Measurements from ENCODE around the gene ST8SIA1.
"Not testable (repeated sequence)": the region's sequence is repeated elsewhere in the genome, so short reads cannot be mapped to it uniquely, and the experiment has no call there.

ST8SIA1 gene

DNA sequence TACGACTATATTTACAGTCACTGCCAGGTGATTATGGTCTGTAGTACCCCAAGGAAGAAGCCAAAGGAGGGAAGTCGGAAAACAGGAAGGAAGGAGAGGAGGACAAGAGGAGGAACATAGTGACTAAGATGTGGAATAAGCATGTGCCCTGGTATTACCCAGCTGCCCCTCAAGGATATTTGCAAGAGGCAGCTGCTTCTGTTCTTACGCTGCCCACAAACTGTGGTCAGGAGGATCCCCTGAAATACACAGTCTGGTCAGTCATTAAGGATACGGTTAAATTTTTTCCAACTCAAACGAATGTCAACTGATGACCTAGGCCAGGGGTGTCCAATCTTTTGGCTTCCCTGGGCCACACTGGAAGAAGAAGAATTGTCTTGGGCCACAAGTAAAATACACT, 162.0 kb downstream of the ST8SIA1 start:
- TF ChIP-seq, protein P1, sequence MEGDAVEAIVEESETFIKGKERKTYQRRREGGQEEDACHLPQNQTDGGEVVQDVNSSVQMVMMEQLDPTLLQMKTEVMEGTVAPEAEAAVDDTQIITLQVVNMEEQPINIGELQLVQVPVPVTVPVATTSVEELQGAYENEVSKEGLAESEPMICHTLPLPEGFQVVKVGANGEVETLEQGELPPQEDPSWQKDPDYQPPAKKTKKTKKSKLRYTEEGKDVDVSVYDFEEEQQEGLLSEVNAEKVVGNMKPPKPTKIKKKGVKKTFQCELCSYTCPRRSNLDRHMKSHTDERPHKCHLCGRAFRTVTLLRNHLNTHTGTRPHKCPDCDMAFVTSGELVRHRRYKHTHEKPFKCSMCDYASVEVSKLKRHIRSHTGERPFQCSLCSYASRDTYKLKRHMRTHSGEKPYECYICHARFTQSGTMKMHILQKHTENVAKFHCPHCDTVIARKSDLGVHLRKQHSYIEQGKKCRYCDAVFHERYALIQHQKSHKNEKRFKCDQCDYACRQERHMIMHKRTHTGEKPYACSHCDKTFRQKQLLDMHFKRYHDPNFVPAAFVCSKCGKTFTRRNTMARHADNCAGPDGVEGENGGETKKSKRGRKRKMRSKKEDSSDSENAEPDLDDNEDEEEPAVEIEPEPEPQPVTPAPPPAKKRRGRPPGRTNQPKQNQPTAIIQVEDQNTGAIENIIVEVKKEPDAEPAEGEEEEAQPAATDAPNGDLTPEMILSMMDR (IDR thresholded peaks at IDR 0.05; ENCODE audit: control insufficient read depth, insufficient read depth, low read depth, low read length, missing control alignments) = no peak
- H3K4me3 ChIP-seq (ENCODE audit: control insufficient read depth, low read depth, low read length) = no peak overlapping the region
- no peak for DNase-seq (ENCODE audit: low read depth)

DNA sequence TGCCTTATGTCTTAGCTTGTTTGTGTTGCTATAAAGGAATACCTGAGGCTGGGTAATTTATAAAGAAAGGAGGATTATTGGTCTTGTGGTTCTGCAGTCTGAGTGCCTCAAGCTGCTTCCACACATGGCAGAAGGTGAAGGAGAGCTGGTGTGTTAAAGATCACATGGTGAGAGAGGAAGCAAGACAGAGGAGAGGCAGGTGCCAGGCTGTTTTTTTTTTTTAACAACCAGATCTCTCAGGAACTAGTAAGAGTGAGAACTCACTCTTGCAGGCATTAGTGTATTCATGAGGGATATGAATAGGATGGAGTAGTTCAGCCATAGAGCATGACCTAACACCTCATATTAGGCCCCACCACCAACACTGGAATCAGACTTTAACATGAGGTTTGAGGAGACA, 165.1 kb downstream of the ST8SIA1 start:
- no peak for DNase-seq (ENCODE audit: low read depth)
- H3K4me3 ChIP-seq (ENCODE audit: control insufficient read depth, low read depth, low read length) = no peak overlapping the region
- TF ChIP-seq, protein P1 (IDR thresholded peaks at IDR 0.05; ENCODE audit: control insufficient read depth, insufficient read depth, low read depth, low read length, missing control alignments) = no peak

DNA sequence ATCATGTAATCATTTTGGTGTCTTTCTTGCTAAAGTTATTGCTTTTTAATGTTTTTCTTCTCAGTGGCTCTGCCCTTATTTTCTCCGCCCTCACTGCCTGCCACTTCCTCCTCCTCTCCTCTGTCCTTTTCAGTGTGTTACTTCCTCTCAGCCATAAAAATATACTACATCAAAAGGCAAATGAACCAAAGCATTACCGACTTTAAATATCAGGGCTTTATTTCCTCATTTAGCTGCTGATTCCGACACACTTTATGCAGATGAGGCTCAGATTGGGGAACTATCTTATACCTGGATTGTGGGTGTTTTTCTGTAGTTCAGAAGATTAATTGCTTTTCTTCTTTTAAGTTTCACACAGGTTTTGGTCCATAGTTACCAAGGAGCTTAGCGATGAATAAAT, 170.4 kb downstream of the ST8SIA1 start:
- DNase-seq (ENCODE audit: low read depth) = no peak
- TF ChIP-seq, protein P1 (IDR thresholded peaks at IDR 0.05; ENCODE audit: control insufficient read depth, insufficient read depth, low read depth, low read length, missing control alignments) = no peak
- no peak overlapping the region for H3K4me3 ChIP-seq (ENCODE audit: control insufficient read depth, low read depth, low read length)

DNA sequence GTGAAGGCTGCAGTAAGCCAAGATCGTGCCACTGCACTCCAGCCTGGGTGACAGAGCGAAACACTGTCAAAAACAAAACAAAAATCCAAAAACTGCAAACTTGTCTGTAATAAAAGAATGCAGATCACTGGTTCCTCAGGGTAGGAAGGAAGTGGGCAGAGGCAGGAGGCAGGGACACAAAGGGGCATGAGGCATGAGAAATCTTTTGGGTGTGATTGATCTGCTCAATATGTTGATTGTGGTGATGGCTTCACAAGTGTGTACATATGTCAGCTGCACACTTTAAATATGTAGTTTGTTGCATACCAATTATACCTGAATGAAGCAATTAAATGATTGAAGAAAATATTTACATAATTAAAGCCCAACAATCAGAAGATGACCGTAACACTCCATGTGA, 170.9 kb downstream of the ST8SIA1 start:
- TF ChIP-seq, protein P1 (IDR thresholded peaks at IDR 0.05; ENCODE audit: control insufficient read depth, insufficient read depth, low read depth, low read length, missing control alignments) = no peak
- no peak for DNase-seq (ENCODE audit: low read depth)
- H3K4me3 ChIP-seq (ENCODE audit: control insufficient read depth, low read depth, low read length) = no peak overlapping the region

DNA sequence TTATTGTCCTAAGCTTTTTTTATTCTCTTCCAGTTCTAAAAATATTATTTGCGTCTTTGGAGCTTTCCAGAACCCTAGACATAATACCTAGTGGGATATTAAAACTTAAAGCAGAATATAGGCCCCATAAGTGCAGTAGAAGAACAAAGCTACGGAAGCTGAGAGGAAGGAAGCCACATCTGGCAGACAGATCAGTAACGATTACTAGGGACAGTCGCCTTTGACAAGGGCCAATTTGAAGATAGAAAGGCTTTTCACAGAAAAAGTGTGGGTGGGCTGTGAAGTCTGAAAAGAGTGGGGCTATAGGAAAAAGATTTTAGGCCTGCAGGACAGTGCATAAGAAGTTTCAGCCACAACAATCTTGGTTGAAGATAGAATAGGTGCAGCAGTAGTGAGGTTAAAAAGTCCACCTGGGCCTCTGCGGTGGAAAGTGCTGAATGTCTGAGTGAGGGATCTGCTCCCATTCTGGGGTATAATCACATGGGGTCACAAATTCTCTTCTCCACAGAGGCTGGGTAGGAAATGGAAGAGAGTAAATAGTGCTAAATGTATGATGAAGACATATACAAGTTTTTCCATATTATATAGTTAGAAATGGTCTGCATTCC, 174.0 kb downstream of the ST8SIA1 start:
- TF ChIP-seq, protein P1 (IDR thresholded peaks at IDR 0.05; ENCODE audit: control insufficient read depth, insufficient read depth, low read depth, low read length, missing control alignments) = no peak
- DNase-seq (ENCODE audit: low read depth) = no peak
- no peak overlapping the region for H3K4me3 ChIP-seq (ENCODE audit: control insufficient read depth, low read depth, low read length)

DNA sequence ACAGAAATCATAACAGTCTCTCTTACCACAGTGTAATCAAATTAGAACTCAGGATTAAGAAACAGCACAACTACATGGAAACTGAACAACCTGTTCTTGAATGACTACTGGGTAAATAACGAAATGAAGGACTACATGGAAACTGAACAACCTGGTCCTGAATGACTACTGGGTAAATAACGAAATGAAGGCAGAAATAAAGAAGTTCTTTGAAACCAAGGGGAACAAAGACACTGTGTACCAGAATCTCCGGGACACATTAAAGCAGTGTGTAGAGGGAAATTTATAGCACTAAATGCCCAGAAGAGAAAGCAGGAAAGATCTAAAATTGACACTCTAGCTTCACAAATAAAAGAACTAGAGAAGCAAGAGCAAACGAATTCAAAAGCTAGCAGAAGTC, 185.2 kb downstream of the ST8SIA1 start:
- H3K4me3 ChIP-seq (ENCODE audit: control insufficient read depth, low read depth, low read length); DNase-seq (ENCODE audit: low read depth): not testable (repeated sequence)

DNA sequence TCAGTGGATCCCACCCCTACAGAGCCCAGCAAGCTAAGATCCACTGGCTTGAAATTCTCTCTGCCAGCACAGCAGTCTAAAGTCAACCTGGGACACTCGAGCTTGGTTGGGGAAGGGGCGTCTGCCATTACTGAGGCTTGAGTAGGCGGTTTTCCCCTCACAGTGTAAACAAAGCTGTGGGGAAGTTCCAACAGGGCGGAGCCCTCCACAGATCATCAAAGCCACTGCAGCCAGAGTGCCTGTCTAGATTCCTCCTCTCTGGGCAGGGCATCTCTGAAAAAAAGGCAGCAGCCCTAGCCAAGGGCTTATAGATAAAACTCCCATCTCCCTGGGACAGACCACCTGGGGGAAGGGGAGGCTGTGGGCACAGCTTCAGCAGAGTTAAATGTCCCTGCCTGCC, 187.8 kb downstream of the ST8SIA1 start:
- H3K4me3 ChIP-seq (ENCODE audit: control insufficient read depth, low read depth, low read length); DNase-seq (ENCODE audit: low read depth): not testable (repeated sequence)

All from AG09309 (cell line).